AG09309 (cell line): ENCODE data around the gene RNF126.
A peak's percentile ranks its signal among the peaks of the same experiment; 100 is the strongest.
"Not testable (repeated sequence)": the region's sequence is repeated elsewhere in the genome, so short reads cannot be mapped to it uniquely, and the experiment has no call there.

ENCODE experiments used
- DNase-seq: peaks from one replicate; pipeline ENCODE4 v3.0.0-alpha.2; 2010; ENCODE audit warnings: low read depth
- H3K4me3 ChIP-seq: 2 replicates; pipeline ENCODE4 v1.5.1; 2011; ENCODE audit warnings: mild to moderate bottlenecking, low read depth, low read length, moderate library complexity; ENCODE audit not compliant: control insufficient read depth
- TF ChIP-seq, protein P1 (sequence below): IDR thresholded peaks from 2 replicates; pipeline ENCODE4 v1.5.1; 2011; ENCODE audit warnings: mild to moderate bottlenecking, low read depth, low read length, inconsistent platforms; ENCODE audit not compliant: insufficient read depth, control insufficient read depth; ENCODE audit errors: missing control alignments

RNF126 gene

DNA sequence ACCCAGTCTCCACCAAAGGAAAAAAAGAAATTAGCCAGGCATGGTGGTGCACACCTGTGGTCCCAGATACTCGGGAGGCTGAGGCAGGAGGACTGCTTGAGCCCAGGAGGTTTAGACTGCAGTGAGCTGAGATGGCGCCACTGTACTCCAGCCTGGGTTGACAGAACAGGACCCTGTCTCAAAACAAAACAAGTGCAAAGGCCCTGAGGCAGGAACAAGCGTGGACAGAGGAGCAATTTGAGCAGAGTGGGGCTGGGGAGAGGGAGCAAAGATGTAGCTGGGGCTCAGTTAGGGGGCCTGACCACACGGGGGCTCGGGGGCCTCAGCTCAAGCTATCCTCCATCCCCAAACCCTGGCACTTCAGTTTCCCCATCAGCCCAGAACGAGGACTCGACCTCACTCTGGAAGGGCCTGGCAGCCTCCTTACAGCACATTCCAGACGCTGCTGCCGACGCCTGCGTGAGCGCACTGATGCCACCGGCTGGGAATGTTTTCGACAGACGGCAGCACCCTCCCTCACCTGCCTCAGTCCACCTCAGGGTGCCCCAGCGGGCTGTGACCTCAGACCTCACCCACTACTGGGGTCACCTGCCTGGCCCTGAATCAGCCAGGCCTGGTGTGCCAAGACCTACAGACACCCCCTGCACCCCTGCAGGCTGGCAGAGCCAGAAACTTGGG, 27.9 kb downstream of the RNF126 start:
- DNase-seq = no peak
- no peak overlapping the region for H3K4me3 ChIP-seq
- TF ChIP-seq, protein P1, sequence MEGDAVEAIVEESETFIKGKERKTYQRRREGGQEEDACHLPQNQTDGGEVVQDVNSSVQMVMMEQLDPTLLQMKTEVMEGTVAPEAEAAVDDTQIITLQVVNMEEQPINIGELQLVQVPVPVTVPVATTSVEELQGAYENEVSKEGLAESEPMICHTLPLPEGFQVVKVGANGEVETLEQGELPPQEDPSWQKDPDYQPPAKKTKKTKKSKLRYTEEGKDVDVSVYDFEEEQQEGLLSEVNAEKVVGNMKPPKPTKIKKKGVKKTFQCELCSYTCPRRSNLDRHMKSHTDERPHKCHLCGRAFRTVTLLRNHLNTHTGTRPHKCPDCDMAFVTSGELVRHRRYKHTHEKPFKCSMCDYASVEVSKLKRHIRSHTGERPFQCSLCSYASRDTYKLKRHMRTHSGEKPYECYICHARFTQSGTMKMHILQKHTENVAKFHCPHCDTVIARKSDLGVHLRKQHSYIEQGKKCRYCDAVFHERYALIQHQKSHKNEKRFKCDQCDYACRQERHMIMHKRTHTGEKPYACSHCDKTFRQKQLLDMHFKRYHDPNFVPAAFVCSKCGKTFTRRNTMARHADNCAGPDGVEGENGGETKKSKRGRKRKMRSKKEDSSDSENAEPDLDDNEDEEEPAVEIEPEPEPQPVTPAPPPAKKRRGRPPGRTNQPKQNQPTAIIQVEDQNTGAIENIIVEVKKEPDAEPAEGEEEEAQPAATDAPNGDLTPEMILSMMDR = no peak

DNA sequence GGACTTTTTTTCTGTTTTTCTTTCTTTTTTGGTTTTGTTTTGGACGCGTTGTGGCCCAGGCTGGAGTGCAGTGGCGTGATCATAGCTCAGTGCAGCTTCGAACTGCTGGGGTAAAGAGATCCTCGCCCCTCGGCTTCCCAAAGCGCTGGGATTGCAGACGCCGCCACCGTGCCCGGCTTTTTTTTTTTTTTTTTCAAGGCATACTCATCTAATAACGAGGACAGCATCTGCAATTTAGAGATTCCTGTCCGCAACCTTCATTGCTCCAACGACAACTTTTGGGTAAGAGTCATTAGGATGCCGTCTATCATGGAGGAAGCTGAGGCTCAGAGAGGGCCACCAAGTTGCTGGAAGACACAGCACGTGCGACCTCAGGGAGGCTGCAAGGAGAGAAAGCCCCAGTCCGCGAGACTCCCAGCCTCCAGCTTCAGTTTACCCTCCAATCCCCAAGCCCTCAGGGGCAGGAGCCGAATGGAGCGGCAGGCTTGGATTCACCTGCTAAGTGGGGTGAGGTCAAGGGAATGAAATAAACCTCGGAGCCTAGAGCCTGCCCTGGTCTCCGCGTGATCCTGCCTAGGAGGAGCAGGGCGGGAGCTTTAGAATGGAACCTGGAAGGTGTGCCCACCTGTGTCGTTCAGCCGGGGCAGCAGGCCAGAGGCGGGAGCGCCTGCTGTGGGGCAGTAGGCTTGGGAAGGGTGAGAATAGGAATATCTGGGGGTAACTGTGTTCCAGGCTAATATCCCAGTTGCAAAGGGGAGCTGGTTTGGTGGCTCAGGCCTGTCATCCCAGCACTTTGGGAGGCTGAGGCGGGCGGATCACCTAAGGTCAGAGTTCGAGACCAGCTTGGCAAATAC, 29.0 kb downstream of the RNF126 start:
- TF ChIP-seq, protein P1 = no peak
- DNase-seq = no peak
- H3K4me3 ChIP-seq = peak overlapping the region; percentile 64

DNA sequence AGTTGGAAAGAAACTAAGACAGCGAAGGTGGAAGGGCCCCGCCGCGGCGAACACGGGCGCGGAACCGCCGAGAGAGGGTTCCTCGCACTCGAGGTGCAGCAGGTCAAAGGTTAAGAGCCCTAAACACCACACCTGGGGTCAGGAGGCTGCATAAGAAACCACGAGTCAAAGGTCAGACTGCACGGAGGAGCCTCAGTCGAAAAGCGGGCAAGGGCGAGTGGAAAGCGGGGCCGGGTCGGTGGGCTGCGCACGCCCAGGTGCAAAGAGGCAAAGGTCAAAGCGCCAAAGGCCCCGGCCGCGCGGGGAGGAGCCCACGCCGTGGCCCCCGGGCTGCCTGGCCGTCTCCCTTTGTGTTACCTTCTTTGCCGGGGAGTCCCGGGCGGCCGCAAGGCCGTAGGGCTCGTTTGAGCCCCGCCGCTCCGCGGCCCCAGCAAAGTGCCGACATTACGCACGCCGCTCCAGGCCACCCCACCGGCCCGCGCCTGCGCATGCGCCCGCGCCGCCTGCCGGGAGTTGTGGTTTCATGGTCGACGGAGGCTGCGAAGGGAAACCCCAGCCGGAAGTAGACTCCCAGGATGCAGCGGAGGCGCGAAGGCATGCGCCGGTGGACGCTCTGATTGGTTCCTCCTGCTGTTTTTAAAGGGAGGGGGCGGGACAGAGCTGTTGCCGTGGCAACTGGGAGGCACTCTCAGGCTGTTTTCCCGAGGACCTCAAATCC, 29.8 kb downstream of the RNF126 start, which contains the start of gene POLRMT:
Gene POLRMT (minus strand): TSS at position 470 of the 718 bp plus-strand sequence. CDS start 25 bp downstream, at position 445.
- TF ChIP-seq, protein P1 = no peak
- H3K4me3 ChIP-seq = peak within 1 kb of the TSS; percentile 92
- peak; percentile 93 for DNase-seq

DNA sequence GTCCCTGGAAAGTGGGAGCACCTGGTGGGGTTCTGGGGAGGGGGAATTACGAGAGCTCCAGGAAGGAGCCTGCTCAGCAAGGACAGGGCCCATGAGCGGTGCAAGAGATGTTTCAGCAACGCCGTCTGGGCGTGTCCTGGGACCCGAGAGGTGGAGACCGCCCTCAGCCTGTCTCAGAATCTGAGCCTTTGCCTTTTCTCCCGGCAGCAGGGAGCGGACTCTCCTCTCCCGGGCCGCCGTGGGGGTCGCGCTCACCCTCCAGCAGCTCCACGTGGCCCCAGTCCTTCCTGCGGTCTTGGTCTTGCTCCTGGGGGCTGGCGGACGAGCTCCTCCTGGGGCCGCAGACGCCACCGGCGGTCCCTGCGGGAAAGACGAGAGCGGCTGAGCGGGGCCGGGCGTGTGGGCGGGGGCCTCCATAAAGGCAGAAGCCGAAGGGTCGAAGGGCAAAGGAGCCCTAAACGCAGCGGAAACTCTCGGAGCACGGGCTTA, 30.4 kb downstream of the RNF126 start:
- H3K4me3 ChIP-seq = peak overlapping the region; percentile 92
- no peak for DNase-seq
- TF ChIP-seq, protein P1 = no peak

DNA sequence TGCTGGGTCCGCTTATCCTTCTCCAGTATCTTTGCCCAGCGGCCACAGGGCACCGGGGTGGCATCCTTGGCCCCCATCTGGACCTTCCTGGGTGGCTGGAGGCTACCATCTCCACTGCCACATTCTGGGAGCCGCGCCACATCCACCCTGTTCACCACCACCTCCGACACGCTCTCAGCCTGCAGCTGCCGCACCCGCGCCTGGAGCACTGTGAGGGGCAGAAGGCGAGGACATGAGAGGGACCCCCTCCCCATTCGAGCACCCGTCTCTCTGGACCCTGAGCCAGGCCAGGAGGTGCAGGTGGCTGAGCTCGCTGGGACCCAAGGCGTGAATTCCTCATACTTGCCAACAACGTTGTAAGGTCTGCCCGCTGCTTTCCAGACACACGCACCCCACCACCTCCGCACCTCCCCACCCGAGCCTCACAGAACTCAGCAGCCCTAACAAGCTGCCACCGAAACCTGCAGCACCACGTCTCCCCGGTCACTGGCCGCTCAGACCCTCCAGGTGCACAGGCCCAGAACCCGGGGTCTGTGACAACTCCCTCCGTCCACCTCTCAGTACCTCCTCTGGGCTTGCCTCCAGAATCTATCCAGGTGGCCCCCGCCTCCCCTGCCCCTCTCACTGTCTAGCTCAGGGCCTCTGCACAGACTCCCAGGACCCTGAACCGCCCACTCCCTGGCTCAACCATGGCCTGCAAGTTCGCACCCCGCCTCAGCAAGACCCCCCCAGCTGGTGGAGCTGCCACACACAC, 32.9 kb downstream of the RNF126 start:
- no peak overlapping the region for H3K4me3 ChIP-seq
- TF ChIP-seq, protein P1 = no peak
- DNase-seq = no peak

DNA sequence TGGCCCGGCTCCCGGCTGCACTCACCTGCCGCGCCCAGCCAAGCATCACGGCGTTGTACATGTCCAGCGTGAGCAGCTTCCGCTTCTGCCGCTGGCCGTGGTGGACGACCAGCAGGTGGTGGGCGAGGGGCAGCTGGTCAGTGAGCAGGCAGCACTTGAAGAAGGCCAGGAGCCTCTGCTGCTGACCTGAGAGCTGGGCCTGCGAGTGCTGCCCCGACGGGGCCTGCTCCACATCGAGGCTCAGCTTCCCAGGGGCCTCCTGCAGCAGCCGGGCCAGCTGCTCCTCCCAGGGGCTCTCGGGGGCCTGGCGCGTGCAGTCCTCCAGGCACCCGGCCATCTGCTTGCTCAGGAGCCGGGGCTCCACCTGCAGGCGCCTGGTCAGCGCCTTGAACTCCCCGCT, 33.5 kb downstream of the RNF126 start:
- DNase-seq = not testable (repeated sequence)

More for the DNA sequence above, 33.5 kb downstream of the RNF126 start:
- H3K4me3 ChIP-seq = not testable (repeated sequence)
